GM12878 (cell line): ENCODE data around the gene GNAQ. TPM values are rescaled to one million over a fixed set of nuclear protein-coding genes. Genes with fewer than 3 reads are reported as not detected.

ENCODE experiments used
- ATAC-seq: fragments of 200-7000 bp; cut with Tn5 transposase; 3 replicates; pipeline ENCODE4 v1.9.1; 2020; ENCODE audit warnings: mild to moderate bottlenecking, moderate library complexity
- BruUV-seq: library from RNA; stranded (reverse); fragments of 400-500 nt; replicated peaks from 2 replicates; lab custom pipeline; 2021; lab: Mats Ljungman, UMichigan
- CTCF ChIA-PET: fragments of 300-600 bp; sonication (Branson Sonifier 250); formaldehyde crosslinking; extraction: SDS; loops from one replicate; lab custom pipeline; 2021; ENCODE audit warnings: inconsistent platforms; lab: Yijun Ruan, JAX
- POLR2A ChIA-PET: fragments of 350-600 bp; formaldehyde crosslinking; extraction: SDS; loops from one replicate; lab custom pipeline; 2021; ENCODE audit warnings: inconsistent platforms; lab: Charles Lee
- RAD21 ChIA-PET: fragments of 300-600 bp; sonication (Branson Sonifier 250); formaldehyde crosslinking; loops from one replicate; lab custom pipeline; 2023; ENCODE audit warnings: antibody characterized with exemption; ENCODE audit not compliant: unreplicated experiment; lab: Charles Lee
- SMC1A ChIA-PET: fragments of 300-600 bp; sonication (Branson Sonifier 250); formaldehyde crosslinking; loops from one replicate; lab custom pipeline; 2023; ENCODE audit not compliant: unreplicated experiment, uncharacterized antibody; lab: Charles Lee
- DNase-seq: peaks from one replicate; pipeline ENCODE4 v3.0.0-alpha.2; 2011; ENCODE audit warnings: low read depth, low spot score
- FAIRE-seq: peaks from 3 replicates; lab custom pipeline; 2011; peaks lifted over from hg19 to GRCh38; lab: Jason Lieb, UNC
- H2AFZ ChIP-seq: 2 replicates; pipeline ENCODE4 v1.6.0; 2011; ENCODE audit warnings: low read depth, low read length, control low read depth; ENCODE audit not compliant: control insufficient read depth
- H3K27ac ChIP-seq: 2 replicates; pipeline ENCODE4 v1.5.1; 2011; ENCODE audit warnings: control low read depth; ENCODE audit not compliant: control insufficient read depth, insufficient read depth
- H3K27me3 ChIP-seq, 2 experiments: replicated peaks in 1 of 2; 2 replicates each; pipeline versions ENCODE4 v1.6.0 to v1.6.1; 2011; ENCODE audit warnings: low read length in 1 of 2; ENCODE audit not compliant: control insufficient read depth in 2 of 2, insufficient read depth in 2 of 2
- H3K36me3 ChIP-seq, 2 experiments: 2 replicates each; pipeline ENCODE4 v1.5.1; 2011; ENCODE audit warnings: low read length in 1 of 2; ENCODE audit not compliant: control insufficient read depth in 2 of 2, insufficient read depth in 2 of 2
- H3K4me1 ChIP-seq: 2 replicates; pipeline ENCODE4 v1.6.1; 2011; ENCODE audit warnings: mild to moderate bottlenecking, low read length, moderate library complexity, mixed read lengths; ENCODE audit not compliant: control insufficient read depth, insufficient read depth
- H3K4me2 ChIP-seq: 2 replicates; pipeline ENCODE4 v1.6.0; 2011; ENCODE audit warnings: control low read depth; ENCODE audit not compliant: control insufficient read depth, insufficient read depth
- H3K4me3 ChIP-seq: fragments of 200-600 bp; sonication (generic); 2 replicates; pipeline ENCODE4 v1.5.1; 2016
- H3K79me2 ChIP-seq: 2 replicates; pipeline ENCODE4 v1.6.0; 2011; ENCODE audit warnings: low read length; ENCODE audit not compliant: control insufficient read depth, insufficient read depth
- H3K9ac ChIP-seq: 2 replicates; pipeline ENCODE4 v1.8.0; 2011; ENCODE audit warnings: low read length, control low read depth, mixed read lengths; ENCODE audit not compliant: control insufficient read depth, insufficient read depth
- H3K9me3 ChIP-seq: replicated peaks from 3 replicates; pipeline ENCODE4 v1.5.1; 2011; ENCODE audit warnings: mild to moderate bottlenecking, low read length; ENCODE audit not compliant: control insufficient read depth, insufficient read depth
- H4K20me1 ChIP-seq: 2 replicates; pipeline ENCODE4 v1.6.0; 2011; ENCODE audit not compliant: control insufficient read depth, insufficient read depth
- CHD4 ChIP-seq: fragments of 200-600 bp; sonication (generic); IDR thresholded peaks from 2 replicates; pipeline ENCODE4 v1.6.1; 2016; ENCODE audit warnings: mild to moderate bottlenecking
- FOXM1 ChIP-seq: IDR thresholded peaks from 2 replicates; pipeline ENCODE4 v1.6.1; 2012; ENCODE audit warnings: low read depth, mild to moderate bottlenecking, inconsistent platforms, low read length, moderate library complexity
- MEF2B ChIP-seq: fragments of 450-650 bp; IDR thresholded peaks from 2 replicates; pipeline ENCODE4 v1.6.1; 2018; ENCODE audit warnings: mild to moderate bottlenecking, moderate library complexity; ENCODE audit not compliant: partially characterized antibody, poor library complexity, severe bottlenecking
- MTA3 ChIP-seq: IDR thresholded peaks from 2 replicates; pipeline ENCODE4 v1.6.1; 2012; ENCODE audit warnings: low read length, inconsistent platforms, borderline replicate concordance
- NR2F1 ChIP-seq: fragments of 450-650 bp; conservative IDR thresholded peaks from 2 replicates; pipeline ENCODE4 v1.6.1; 2017; ENCODE audit warnings: mild to moderate bottlenecking
- RAD21 ChIP-seq: IDR thresholded peaks from 2 replicates; pipeline ENCODE4 v1.6.1; 2011; ENCODE audit warnings: mild to moderate bottlenecking, low read depth, low read length, moderate library complexity; ENCODE audit not compliant: insufficient read depth
- STAT1 ChIP-seq: fragments of 450-650 bp; conservative IDR thresholded peaks from 2 replicates; pipeline ENCODE4 v1.6.1; 2014; ENCODE audit warnings: antibody characterized with exemption, mild to moderate bottlenecking
- WGBS: methylation state at CpG from one replicate; pipeline ENCODE4 v1.1.6; 2016; ENCODE audit warnings: low lambda C conversion rate; ENCODE audit not compliant: insufficient replicate concordance, insufficient coverage; ENCODE audit errors: missing lambda C conversion rate; 5-methylcytosine and 5-hydroxymethylcytosine counted together
- in situ Hi-C: fragments of 300-500 bp; cut with MboI; formaldehyde crosslinking; loops from 9 replicates; pipeline ENCODE4 v1.14.3; 2018; ENCODE audit warnings: mixed read lengths
- intact Hi-C: fragments of 100-400 bp; cut with micrococcal nuclease; formaldehyde crosslinking; loops from one replicate; pipeline ENCODE4 v1.14.2; 2022; ENCODE audit not compliant: unreplicated experiment
- polyA plus RNA-seq, 11 experiments: library from polyadenylated mRNA; depleted of rRNA in 4 of 11; unstranded in 6 of 11; stranded (reverse) in 5 of 11; fragments of >200 nt; fragmentation: Nextera tagmentation in 4 of 11; fragmentation: Illumina TruSeq in 1 of 11; extraction: Ambion mirVana in 4 of 11; extraction: Trizol in 1 of 11; gene quantifications; 1 replicate in 1 of 11; 2 replicates in 10 of 11; pipeline versions ENCODE4 v1.2.1 to v1.2.3, GENCODE V29; 2011 to 2016; ENCODE audit warnings: inconsistent platforms in 2 of 11, missing spikeins in 2 of 11, low read depth in 1 of 11
- total RNA-seq, 4 experiments: library from RNA; depleted of rRNA in 3 of 4; stranded (reverse); fragments of >200 nt in 3 of 4; fragmentation: Illumina TruSeq in 1 of 4; extraction: Trizol in 1 of 4; gene quantifications; 2 replicates each; pipeline versions ENCODE4 v1.2.1 to v1.2.3, GENCODE V29; 2013 to 2021
- TF ChIP-seq, protein P1 (sequence below): IDR thresholded peaks from 2 replicates; pipeline ENCODE4 v1.6.1; 2011; ENCODE audit warnings: low read depth, mild to moderate bottlenecking, low read length, moderate library complexity, borderline replicate concordance; ENCODE audit errors: extremely low read depth
- TF ChIP-seq, protein P2 (sequence below): fragments of 450-650 bp; IDR thresholded peaks from 2 replicates; pipeline ENCODE4 v1.6.1; 2016; ENCODE audit warnings: mild to moderate bottlenecking
- TF ChIP-seq, protein P3 (sequence below): fragments of 450-650 bp; formaldehyde crosslinking; IDR thresholded peaks from 2 replicates; pipeline ENCODE4 v1.4.0; 2022; ENCODE audit warnings: mild to moderate bottlenecking, moderate library complexity
- TF ChIP-seq, protein P4 (sequence below): fragments of 450-650 bp; IDR thresholded peaks from 2 replicates; pipeline ENCODE4 v1.6.1; 2014; ENCODE audit warnings: mild to moderate bottlenecking

GNAQ gene
- total and polyA plus RNA-seq, 10 of the 15 experiments (the other 5 are each of a cell fraction or from before 2014, with no cell fraction given) = 0.15 to 47.2 (median 0.49) TPM

GRCh38 chr9:77773381-77773780 lies 258.2 kb downstream of the GNAQ start:
- Histone ChIP-seq H3K4me2 (no peak overlapping the region), H3K27ac (no peak overlapping the region), H2AFZ (no peak overlapping the region), H3K27me3 (peaks cover 0 to 2% of the 10 kb centered on the region in 2 experiments; a peak in 2 of 4 replicates), H3K79me2 (no peaks in the 10 kb centered on the region), H3K4me1 (no peaks in the 10 kb centered on the region), H4K20me1 (no peaks in the 10 kb centered on the region), H3K9me3 (no peaks in the 10 kb centered on the region), H3K4me3 (no peak overlapping the region), H3K36me3 (no peaks in the 10 kb centered on the region), H3K9ac (no peak overlapping the region)
- BruUV-seq = no TSS peak
- FAIRE-seq = no peak
- ChIA-PET RAD21 (interaction anchor here (0.8 to 1.7 kb wide), 6 partner anchors 22 to 266 kb away, joined by 3 to 6 read pairs (median 4); no protein-coding TSS in a partner anchor), CTCF (interaction anchor here (1.0 to 2.0 kb wide), 8 partner anchors 16 to 205 kb away, joined by 3 to 7 read pairs (median 4); no protein-coding TSS in a partner anchor), SMC1A (interaction anchor here (0.6 to 2.2 kb wide), 12 partner anchors 8 to 204 kb away, joined by 3 to 8 read pairs (median 4); no protein-coding TSS in a partner anchor), POLR2A (interaction anchor here (0.7 kb wide), 1 partner anchor 29 kb away, joined by 3 read pairs; no protein-coding TSS in a partner anchor)
- intact Hi-C loops (no loop called here), in situ Hi-C loops (no loop called here)
- ATAC-seq = no peak
- TF ChIP-seq NR2F1 (no peak), CHD4 (no peak), MEF2B (no peak), MTA3 (no peak), RAD21 (no peak), STAT1 (no peak), FOXM1 (no peak)
- TF ChIP-seq, protein P1, sequence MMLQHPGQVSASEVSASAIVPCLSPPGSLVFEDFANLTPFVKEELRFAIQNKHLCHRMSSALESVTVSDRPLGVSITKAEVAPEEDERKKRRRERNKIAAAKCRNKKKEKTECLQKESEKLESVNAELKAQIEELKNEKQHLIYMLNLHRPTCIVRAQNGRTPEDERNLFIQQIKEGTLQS = no peak
- TF ChIP-seq, protein P2, sequence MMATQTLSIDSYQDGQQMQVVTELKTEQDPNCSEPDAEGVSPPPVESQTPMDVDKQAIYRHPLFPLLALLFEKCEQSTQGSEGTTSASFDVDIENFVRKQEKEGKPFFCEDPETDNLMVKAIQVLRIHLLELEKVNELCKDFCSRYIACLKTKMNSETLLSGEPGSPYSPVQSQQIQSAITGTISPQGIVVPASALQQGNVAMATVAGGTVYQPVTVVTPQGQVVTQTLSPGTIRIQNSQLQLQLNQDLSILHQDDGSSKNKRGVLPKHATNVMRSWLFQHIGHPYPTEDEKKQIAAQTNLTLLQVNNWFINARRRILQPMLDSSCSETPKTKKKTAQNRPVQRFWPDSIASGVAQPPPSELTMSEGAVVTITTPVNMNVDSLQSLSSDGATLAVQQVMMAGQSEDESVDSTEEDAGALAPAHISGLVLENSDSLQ = no peak
- TF ChIP-seq, protein P3, sequence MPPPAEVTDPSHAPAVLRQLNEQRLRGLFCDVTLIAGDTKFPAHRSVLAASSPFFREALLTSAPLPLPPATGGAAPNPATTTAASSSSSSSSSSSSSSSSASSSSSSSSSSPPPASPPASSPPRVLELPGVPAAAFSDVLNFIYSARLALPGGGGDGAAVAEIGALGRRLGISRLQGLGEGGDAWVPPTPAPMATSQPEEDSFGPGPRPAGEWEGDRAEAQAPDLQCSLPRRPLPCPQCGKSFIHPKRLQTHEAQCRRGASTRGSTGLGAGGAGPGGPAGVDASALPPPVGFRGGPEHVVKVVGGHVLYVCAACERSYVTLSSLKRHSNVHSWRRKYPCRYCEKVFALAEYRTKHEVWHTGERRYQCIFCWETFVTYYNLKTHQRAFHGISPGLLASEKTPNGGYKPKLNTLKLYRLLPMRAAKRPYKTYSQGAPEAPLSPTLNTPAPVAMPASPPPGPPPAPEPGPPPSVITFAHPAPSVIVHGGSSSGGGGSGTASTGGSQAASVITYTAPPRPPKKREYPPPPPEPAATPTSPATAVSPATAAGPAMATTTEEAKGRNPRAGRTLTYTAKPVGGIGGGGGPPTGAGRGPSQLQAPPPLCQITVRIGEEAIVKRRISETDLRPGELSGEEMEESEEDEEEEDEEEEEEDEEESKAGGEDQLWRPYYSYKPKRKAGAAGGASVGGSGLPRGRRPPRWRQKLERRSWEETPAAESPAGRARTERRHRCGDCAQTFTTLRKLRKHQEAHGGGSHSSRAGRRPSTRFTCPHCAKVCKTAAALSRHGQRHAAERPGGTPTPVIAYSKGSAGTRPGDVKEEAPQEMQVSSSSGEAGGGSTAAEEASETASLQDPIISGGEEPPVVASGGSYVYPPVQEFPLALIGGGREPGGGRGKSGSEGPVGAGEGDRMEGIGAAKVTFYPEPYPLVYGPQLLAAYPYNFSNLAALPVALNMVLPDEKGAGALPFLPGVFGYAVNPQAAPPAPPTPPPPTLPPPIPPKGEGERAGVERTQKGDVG = no peak
- TF ChIP-seq, protein P4, sequence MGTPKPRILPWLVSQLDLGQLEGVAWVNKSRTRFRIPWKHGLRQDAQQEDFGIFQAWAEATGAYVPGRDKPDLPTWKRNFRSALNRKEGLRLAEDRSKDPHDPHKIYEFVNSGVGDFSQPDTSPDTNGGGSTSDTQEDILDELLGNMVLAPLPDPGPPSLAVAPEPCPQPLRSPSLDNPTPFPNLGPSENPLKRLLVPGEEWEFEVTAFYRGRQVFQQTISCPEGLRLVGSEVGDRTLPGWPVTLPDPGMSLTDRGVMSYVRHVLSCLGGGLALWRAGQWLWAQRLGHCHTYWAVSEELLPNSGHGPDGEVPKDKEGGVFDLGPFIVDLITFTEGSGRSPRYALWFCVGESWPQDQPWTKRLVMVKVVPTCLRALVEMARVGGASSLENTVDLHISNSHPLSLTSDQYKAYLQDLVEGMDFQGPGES = no peak
- 18% methylated on average over 3 of the region's 3 CpGs for WGBS
- DNase-seq = no peak
